HG03354 (cell line): ENCODE results near the gene KRT33A.
"Not testable (repeated sequence)": the region's sequence is repeated elsewhere in the genome, so short reads cannot be mapped to it uniquely, and the experiment has no call there.

ENCODE experiments used
- ATAC-seq: cut with Tn5 transposase; IDR thresholded peaks from one replicate; pipeline ENCODE4 v1.9.1; 2021; ENCODE audit warnings: mild to moderate bottlenecking; ENCODE audit not compliant: unreplicated experiment, poor library complexity, severe bottlenecking

Gene KRT33A

GRCh38 chr17:41367426-41368075 is 16.9 kb upstream of the KRT33A start:
- ATAC-seq = no peak

GRCh38 chr17:41366070-41366469 is 15.4 kb upstream of the KRT33A start:
- ATAC-seq = no peak

- no peak for ATAC-seq
Measured at GRCh38 chr17:41363881-41364280, 13.3 kb upstream of the KRT33A start.

- no peak for ATAC-seq
Measured at GRCh38 chr17:41360296-41360995, 9.8 kb upstream of the KRT33A start.

- ATAC-seq = no peak
Measured at GRCh38 chr17:41354536-41354935, 3.9 kb upstream of the KRT33A start.

- no peak for ATAC-seq
Measured at GRCh38 chr17:41352597-41353366, 2.2 kb upstream of the KRT33A start.

GRCh38 chr17:41351177-41351576 is 549 bp upstream of the KRT33A start:
- ATAC-seq = no peak

GRCh38 chr17:41347869-41348760 is 2.5 kb downstream of the KRT33A start:
- no peak for ATAC-seq

GRCh38 chr17:41346421-41346820 is 4.2 kb downstream of the KRT33A start:
- ATAC-seq = not testable (repeated sequence)

GRCh38 chr17:41345992-41346391 is 4.6 kb downstream of the KRT33A start:
- ATAC-seq = no peak

- no peak for ATAC-seq
Measured at GRCh38 chr17:41343029-41343428, 7.6 kb downstream of the KRT33A start.

- peak; percentile 44 for ATAC-seq
Measured at GRCh38 chr17:41340934-41341861, 9.4 kb downstream of the KRT33A start.

GRCh38 chr17:41340494-41340893 is 10.1 kb downstream of the KRT33A start:
- ATAC-seq = peak; percentile 45

- no peak for ATAC-seq
Measured at GRCh38 chr17:41339571-41340172, 11.0 kb downstream of the KRT33A start.

GRCh38 chr17:41338961-41339485 is 11.6 kb downstream of the KRT33A start:
- ATAC-seq = peak; percentile 41

GRCh38 chr17:41335747-41336146 is 14.9 kb downstream of the KRT33A start:
- ATAC-seq = no peak

- no peak for ATAC-seq
Measured at GRCh38 chr17:41334385-41335305, 16.0 kb downstream of the KRT33A start.
